ENCODE measurements around the gene SLC30A5. TPM values are rescaled to one million over a fixed set of nuclear protein-coding genes. Genes with fewer than 3 reads are reported as not detected.

SLC30A5 gene
- total RNA-seq, 1 donor from 2014 or later: 45.6 TPM

- Mint-ChIP-seq H3K27me3 (ENCODE audit: insufficient read depth, low read depth) (peaks cover 9% of the 10 kb centered on the region), H3K27ac (no peak overlapping the region), H3K4me3 (no peak overlapping the region), H3K4me1 (peaks cover 10% of the 10 kb centered on the region), H3K36me3 (no peaks in the 10 kb centered on the region), H3K9me3 (no peaks in the 10 kb centered on the region)
- Histone ChIP-seq H3K4me1 (peaks cover 4% of the 10 kb centered on the region), H3K9ac (no peak overlapping the region), H3K9me3 (ENCODE audit: low read depth) (no peaks in the 10 kb centered on the region), H3K4me2 (no peak overlapping the region), H3K36me3 (no peaks in the 10 kb centered on the region), H4K20me1 (ENCODE audit: low read depth) (no peaks in the 10 kb centered on the region), H3K27me3 (no peaks in the 10 kb centered on the region), H3K27ac (no peak overlapping the region), H3K79me2 (ENCODE audit: low read depth) (peaks cover 9% of the 10 kb centered on the region), H2AFZ (replicated peaks) (no peak overlapping the region), H3K4me3 (no peak overlapping the region), H3F3A (ENCODE audit: low read depth) (peaks cover 15% of the 10 kb centered on the region)
- no peak for DNase-seq (ENCODE audit: low spot score)
- TF ChIP-seq EZH2 (IDR thresholded peaks at IDR 0.05) (no peak), EZH2phosphoT487 (IDR thresholded peaks at IDR 0.05) (no peak)
- TF ChIP-seq, protein P1, sequence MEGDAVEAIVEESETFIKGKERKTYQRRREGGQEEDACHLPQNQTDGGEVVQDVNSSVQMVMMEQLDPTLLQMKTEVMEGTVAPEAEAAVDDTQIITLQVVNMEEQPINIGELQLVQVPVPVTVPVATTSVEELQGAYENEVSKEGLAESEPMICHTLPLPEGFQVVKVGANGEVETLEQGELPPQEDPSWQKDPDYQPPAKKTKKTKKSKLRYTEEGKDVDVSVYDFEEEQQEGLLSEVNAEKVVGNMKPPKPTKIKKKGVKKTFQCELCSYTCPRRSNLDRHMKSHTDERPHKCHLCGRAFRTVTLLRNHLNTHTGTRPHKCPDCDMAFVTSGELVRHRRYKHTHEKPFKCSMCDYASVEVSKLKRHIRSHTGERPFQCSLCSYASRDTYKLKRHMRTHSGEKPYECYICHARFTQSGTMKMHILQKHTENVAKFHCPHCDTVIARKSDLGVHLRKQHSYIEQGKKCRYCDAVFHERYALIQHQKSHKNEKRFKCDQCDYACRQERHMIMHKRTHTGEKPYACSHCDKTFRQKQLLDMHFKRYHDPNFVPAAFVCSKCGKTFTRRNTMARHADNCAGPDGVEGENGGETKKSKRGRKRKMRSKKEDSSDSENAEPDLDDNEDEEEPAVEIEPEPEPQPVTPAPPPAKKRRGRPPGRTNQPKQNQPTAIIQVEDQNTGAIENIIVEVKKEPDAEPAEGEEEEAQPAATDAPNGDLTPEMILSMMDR (IDR thresholded peaks at IDR 0.05): no peak
Measured at GRCh38 chr5:69090158-69090557, 3.7 kb upstream of the SLC30A5 start.

DNA sequence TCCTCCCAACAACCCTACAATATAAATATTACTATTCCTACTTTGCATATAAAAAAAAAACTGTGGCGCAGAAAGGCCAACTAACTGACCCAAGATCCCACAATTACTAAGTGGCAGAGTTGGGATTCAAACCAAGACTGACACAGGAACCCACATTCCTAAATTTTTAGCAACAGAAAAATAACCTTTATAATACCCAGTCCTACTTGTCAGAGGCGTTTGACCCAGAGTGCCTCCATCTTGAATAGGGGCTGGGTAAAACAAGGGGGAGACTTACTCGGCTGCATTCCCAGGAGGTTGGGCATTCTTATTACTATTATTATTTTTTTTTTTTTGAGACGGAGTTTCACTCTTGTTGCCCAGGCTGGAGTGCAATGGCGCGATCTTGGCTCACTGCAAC is 2.0 kb upstream of the SLC30A5 start:
- no peak overlapping the region for H3K27ac ChIP-seq
- H2AFZ ChIP-seq (replicated peaks): no peak overlapping the region
- TF ChIP-seq EZH2phosphoT487 (IDR thresholded peaks at IDR 0.05) (no peak), EZH2 (IDR thresholded peaks at IDR 0.05) (no peak)
- H3K27me3 Mint-ChIP-seq (ENCODE audit: insufficient read depth, low read depth): peaks cover 9% of the 10 kb centered on the region
- H3K36me3 ChIP-seq: no peaks in the 10 kb centered on the region
- H3K9ac ChIP-seq: no peak overlapping the region
- H3K4me1 Mint-ChIP-seq: peaks cover 17% of the 10 kb centered on the region
- no peak overlapping the region for H3K4me3 Mint-ChIP-seq
- H3K4me2 ChIP-seq: no peak overlapping the region
- peaks cover 15% of the 10 kb centered on the region for H3F3A ChIP-seq (ENCODE audit: low read depth)
- no peaks in the 10 kb centered on the region for H3K9me3 Mint-ChIP-seq
- H3K9me3 ChIP-seq (ENCODE audit: low read depth): no peaks in the 10 kb centered on the region
- H3K36me3 Mint-ChIP-seq: peaks cover 1% of the 10 kb centered on the region
- H3K4me1 ChIP-seq: peaks cover 4% of the 10 kb centered on the region
- no peak for DNase-seq (ENCODE audit: low spot score)
- H3K79me2 ChIP-seq (ENCODE audit: low read depth): peaks cover 24% of the 10 kb centered on the region
- no peak overlapping the region for H3K4me3 ChIP-seq
- no peak overlapping the region for H3K27ac Mint-ChIP-seq
- no peaks in the 10 kb centered on the region for H4K20me1 ChIP-seq (ENCODE audit: low read depth)
- no peaks in the 10 kb centered on the region for H3K27me3 ChIP-seq

- peaks cover 15% of the 10 kb centered on the region for H3F3A ChIP-seq (ENCODE audit: low read depth)
- no peak overlapping the region for H3K9ac ChIP-seq
- no peak for DNase-seq (ENCODE audit: low spot score)
- Mint-ChIP-seq H3K36me3 (peaks cover 6% of the 10 kb centered on the region), H3K27me3 (ENCODE audit: insufficient read depth, low read depth) (peaks cover 9% of the 10 kb centered on the region), H3K4me1 (peaks cover 17% of the 10 kb centered on the region), H3K9me3 (no peaks in the 10 kb centered on the region), H3K4me3 (peak overlapping the region; percentile 89), H3K27ac (peak overlapping the region; percentile 57)
- peaks cover 33% of the 10 kb centered on the region for H3K79me2 ChIP-seq (ENCODE audit: low read depth)
- H3K27ac ChIP-seq: no peak overlapping the region
- H3K4me2 ChIP-seq: no peak overlapping the region
- H3K36me3 ChIP-seq: no peaks in the 10 kb centered on the region
- H2AFZ ChIP-seq (replicated peaks): peak overlapping the region; percentile 20
- no peaks in the 10 kb centered on the region for H4K20me1 ChIP-seq (ENCODE audit: low read depth)
- H3K27me3 ChIP-seq: no peaks in the 10 kb centered on the region
- H3K9me3 ChIP-seq (ENCODE audit: low read depth): no peaks in the 10 kb centered on the region
- TF ChIP-seq EZH2 (IDR thresholded peaks at IDR 0.05) (no peak), EZH2phosphoT487 (IDR thresholded peaks at IDR 0.05) (no peak)
- TF ChIP-seq, protein P1 (IDR thresholded peaks at IDR 0.05): no peak
- H3K4me3 ChIP-seq: no peak overlapping the region
- peaks cover 4% of the 10 kb centered on the region for H3K4me1 ChIP-seq
Measured at GRCh38 chr5:69092969-69093368, 845 bp upstream of the SLC30A5 start.

DNA sequence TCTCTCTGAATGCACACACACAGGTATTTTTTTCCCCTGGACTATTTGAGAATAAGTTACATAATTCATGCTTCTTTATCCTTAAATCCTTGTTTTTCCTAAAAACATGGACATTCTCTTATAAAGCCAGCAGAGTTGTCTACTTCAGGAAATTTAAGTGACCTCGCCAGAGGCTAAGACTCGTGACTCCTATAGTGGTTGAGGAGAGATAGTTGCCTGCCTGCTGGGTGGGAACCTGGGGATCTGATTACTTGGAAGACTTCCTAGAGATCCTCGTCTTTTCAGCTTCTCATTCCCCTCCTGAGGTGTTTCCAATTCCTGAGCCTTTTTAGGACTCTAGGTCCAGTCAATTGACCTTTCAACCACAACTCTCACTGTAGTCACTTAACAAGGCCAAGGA is 5.5 kb downstream of the SLC30A5 start:
- Histone ChIP-seq H3K4me2 (peak overlapping the region; percentile 10), H3K27ac (no peak overlapping the region), H2AFZ (replicated peaks) (no peak overlapping the region), H3F3A (ENCODE audit: low read depth) (peaks cover 6% of the 10 kb centered on the region), H3K36me3 (peaks cover 9% of the 10 kb centered on the region), H3K9ac (no peak overlapping the region), H3K4me3 (no peak overlapping the region), H3K79me2 (ENCODE audit: low read depth) (peaks cover 58% of the 10 kb centered on the region), H4K20me1 (ENCODE audit: low read depth) (peaks cover 3% of the 10 kb centered on the region), H3K27me3 (no peaks in the 10 kb centered on the region), H3K4me1 (peaks cover 4% of the 10 kb centered on the region), H3K9me3 (ENCODE audit: low read depth) (no peaks in the 10 kb centered on the region)
- Mint-ChIP-seq H3K27me3 (ENCODE audit: insufficient read depth, low read depth) (no peaks in the 10 kb centered on the region), H3K4me1 (peaks cover 12% of the 10 kb centered on the region), H3K27ac (no peak overlapping the region), H3K4me3 (no peak overlapping the region), H3K36me3 (peaks cover 12% of the 10 kb centered on the region), H3K9me3 (no peaks in the 10 kb centered on the region)
- peak; percentile 10 for DNase-seq (ENCODE audit: low spot score)
- TF ChIP-seq EZH2 (IDR thresholded peaks at IDR 0.05) (no peak), EZH2phosphoT487 (IDR thresholded peaks at IDR 0.05) (no peak)
- TF ChIP-seq, protein P1 (IDR thresholded peaks at IDR 0.05): no peak

Measured in neural progenitor cell (in vitro differentiated cells).